GM21723 (cell line): Measurements from ENCODE around the gene ZBTB40.

Source experiments
- ATAC-seq: cut with Tn5 transposase; IDR thresholded peaks from one replicate; pipeline ENCODE4 v1.9.1; 2021; ENCODE audit warnings: mild to moderate bottlenecking, moderate library complexity; ENCODE audit not compliant: unreplicated experiment

Gene ZBTB40

GRCh38 chr1:22470227-22470626, 18.6 kb downstream of the ZBTB40 start:
- no peak for ATAC-seq

DNA sequence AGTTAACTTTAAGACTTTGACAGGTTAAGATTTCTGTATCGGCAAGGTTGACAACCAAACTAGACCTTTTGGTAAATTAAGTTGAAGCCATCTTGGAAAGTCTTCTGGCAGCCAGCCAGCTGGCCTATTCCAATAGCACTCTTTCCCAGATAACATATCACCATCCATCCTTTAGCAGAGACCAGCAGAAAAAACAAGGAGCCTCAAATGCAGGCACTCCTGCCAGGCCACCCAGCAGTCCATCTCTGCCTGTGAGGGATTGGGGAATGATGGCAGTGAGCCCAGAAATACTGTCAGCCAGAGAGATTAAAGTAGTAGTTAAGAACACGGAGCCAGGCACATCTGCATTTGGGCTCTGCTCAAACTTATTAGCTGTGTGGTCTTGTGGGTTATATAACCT, 19.4 kb downstream of the ZBTB40 start:
- ATAC-seq: no peak

DNA sequence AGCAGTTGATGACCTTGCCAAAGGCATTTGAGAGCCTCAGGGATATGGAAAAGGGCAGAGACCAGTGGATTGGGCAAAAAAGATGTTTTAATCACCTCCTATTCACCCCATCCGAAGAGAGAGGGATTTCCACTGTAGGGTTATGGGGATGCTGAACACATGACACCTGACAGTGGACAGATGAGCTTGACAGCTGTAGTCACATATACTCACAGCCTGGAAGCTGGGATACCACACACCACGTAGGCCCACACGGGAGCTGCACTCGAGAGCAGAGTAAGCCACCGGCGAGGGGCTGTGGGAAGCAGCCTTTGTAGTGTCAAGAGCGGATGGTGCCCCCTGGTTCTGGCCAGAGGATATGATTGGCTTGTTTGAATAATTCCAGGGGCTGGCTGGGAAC, 20.0 kb downstream of the ZBTB40 start:
- no peak for ATAC-seq

DNA sequence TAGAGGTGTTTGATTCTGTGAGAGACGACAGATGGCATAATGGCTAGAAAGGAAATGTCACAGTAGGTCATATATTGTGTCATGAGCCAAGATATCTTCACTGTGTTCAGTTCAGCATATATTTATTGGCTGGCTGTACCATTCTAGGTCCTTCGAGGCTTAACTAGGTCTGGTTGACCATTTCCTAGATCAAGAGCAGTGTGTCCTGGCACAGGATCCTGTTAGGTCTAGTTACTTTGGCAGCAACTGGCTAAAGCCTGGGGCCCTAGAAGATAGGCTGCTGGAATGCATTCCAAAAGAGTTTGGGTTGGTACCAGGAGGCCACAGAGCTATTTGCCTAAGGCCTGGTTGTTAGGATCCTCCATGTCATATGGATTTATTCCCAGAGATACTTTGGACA, 20.9 kb downstream of the ZBTB40 start:
- no peak for ATAC-seq

GRCh38 chr1:22473952-22474351, 22.3 kb downstream of the ZBTB40 start:
- no peak for ATAC-seq

DNA sequence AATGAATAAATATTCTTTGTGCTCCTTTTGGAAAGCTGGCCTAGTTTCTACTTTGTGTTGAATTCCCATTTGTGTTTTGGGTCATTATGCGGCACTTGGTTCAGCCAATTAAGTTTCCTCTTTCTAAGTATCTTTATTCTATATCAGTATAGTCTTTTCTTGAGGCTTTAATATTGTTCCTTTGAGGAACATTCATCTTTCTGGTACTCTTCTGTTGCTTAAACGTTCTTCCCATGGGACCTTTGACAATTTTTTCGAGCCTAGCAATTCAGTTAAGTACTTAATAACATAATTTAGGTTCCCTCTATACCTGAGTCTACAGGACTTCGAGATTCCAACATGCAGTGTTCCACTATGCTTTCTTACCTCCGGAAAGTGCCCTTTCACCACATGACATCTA, 24.9 kb downstream of the ZBTB40 start:
- ATAC-seq: no peak

DNA sequence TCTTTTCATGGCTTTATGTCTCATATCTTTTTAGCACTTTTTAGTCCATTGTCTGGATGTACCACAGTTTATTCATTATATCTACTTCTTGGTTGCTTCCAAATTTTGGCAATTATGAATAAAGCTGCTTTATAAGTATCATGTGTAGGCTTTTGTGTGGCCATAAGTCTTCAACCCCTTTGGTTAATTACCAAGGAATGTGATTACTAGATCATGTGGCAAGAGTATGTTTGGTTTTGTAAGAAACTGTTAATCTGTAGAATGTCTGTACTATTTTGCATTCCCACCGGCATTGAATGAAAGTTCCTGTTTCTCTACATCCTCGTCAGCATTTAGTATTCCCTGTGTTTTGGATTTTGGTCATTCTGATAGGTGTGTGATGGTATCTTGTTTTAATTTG, 31.5 kb downstream of the ZBTB40 start:
- no peak for ATAC-seq

DNA sequence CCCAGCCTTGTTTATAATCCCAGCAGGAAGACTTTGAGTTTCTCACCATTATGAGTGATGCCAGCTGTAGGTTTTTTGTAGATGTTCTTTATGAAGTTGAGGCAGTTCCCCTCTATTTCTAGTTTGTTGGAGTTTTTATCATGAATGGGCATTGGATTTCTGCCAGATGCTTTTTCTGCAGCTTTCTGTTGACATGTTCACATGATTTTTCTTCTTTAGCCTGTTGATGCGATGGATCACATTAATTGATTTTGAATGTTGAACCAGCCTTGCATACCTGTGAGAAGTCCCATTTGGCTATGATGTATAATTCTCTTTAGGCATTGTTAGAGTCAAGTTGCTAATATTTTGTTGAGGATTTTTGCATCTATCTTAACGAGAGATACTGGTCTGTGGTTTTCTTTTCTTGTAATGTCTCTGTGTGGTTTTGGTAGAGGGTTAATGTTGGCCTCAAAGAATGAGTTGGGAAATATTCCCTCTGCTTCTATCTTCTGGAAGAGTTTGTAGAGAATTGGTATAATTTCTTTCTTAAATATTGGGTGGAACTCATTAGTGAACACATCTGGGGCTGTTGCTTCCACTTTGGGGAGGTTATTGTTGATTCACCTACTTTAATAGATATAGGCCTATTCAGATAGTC, 33.2 kb downstream of the ZBTB40 start:
- ATAC-seq: no peak

DNA sequence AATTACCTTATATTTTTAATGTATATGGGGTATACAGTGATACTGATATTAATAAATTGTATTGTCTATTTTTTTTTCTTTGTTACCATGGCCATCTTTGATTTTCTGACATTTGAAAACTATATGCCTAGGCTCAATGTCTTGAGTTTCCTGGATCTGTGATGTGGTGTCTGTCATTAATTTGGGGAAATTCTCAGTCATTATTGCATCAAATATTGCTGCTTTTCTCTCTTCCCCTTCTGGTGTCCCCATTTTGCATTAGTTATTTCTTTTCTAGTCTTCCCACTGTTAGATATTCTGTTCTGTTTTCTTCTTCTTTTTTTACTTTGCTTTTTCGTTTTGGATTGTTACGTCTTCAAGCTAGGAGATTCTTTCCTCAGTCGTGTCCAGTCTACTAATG, 33.8 kb downstream of the ZBTB40 start:
- ATAC-seq: no peak

- ATAC-seq: no peak
Observed at GRCh38 chr1:22487781-22488180, 36.1 kb downstream of the ZBTB40 start.

DNA sequence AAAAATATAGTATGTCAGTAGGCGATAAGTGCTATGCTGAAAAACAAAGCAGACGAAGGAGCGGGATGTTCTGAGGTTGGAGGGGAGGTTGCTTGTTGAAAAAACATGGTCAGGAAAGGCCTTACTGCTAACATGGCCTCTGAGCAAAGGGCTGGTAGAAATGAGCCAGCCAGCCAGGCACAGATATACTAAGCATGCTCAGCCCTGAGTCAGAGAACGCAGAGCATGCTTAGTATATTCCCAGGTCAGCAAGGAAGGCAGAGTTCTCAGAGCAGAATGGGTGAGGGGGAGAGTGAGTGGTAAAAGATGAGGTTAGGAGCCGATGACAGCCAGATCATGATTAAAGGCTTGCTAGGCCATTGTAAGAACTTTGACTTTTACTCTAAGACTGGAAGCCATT, 36.7 kb downstream of the ZBTB40 start:
- no peak for ATAC-seq

DNA sequence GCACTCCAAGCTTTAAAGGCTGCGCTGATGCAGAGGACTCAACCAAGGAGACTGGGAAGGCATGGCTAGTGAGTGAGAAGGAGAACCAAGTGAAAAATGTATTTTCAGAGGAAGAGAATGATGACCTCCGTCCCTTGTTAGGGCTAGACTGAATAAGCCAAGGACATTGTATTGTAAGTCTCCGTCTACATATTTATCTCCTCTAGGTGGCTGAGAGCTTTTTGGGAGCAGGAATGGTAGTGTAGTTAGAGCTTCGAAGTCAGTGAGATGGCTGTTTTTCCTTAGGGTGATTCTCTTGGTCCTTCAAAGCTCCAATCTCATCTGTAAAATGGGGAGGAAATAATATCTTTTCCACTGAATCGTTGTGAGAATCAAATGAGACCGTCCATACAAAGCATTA, 37.6 kb downstream of the ZBTB40 start:
- no peak for ATAC-seq

GRCh38 chr1:22489823-22490222, 38.2 kb downstream of the ZBTB40 start:
- no peak for ATAC-seq

GRCh38 chr1:22490309-22490708, 38.7 kb downstream of the ZBTB40 start:
- ATAC-seq: no peak

- no peak for ATAC-seq
Observed at GRCh38 chr1:22491995-22492715, 40.5 kb downstream of the ZBTB40 start.

GRCh38 chr1:22494144-22494543, 42.5 kb downstream of the ZBTB40 start:
- ATAC-seq: no peak

DNA sequence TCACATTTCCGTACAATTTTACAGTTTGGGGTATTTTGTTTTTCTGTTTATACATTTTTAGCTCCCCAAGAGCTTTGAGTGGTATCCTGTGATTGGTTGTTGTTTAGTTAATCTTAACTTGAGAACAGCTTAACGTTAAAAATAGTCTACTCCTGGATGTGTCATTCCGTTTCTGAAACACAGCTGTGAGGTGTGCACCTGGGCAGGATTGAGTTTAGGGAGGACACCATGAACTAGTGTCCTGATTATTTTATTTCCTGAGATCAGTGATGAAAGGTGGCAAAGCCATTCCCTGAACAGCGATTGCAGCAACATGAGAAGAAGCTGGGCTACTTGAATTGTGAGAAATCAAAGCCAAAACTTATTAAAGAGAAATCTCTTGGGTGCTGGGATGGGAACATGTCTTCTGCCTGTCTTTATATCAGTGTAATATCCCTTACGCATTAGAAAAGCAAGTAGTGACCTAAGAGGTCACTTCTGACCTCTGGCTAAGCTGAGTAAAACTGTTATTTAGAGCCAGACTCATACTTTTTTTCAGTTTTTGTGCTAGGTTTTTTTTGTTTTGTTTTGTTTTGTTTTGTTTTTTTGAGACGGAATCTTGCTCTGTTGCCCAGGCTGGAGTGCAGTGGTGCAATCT, 43.4 kb downstream of the ZBTB40 start:
- no peak for ATAC-seq

GRCh38 chr1:22496536-22497160, 45.0 kb downstream of the ZBTB40 start:
- no peak for ATAC-seq

GRCh38 chr1:22498463-22498862, 46.8 kb downstream of the ZBTB40 start:
- ATAC-seq: no peak

- no peak for ATAC-seq
Observed at GRCh38 chr1:22500058-22500457, 48.4 kb downstream of the ZBTB40 start.

GRCh38 chr1:22500471-22500870, 48.8 kb downstream of the ZBTB40 start:
- ATAC-seq: no peak

GRCh38 chr1:22502202-22502601, 50.6 kb downstream of the ZBTB40 start:
- ATAC-seq: no peak
